GM12878 (cell line): Measurements from ENCODE around the gene GCH1. TPM values are rescaled to one million over a fixed set of nuclear protein-coding genes. Genes with fewer than 3 reads are reported as not detected.

ENCODE experiments used
- ATAC-seq: fragments of 200-7000 bp; cut with Tn5 transposase; 3 replicates; pipeline ENCODE4 v1.9.1; 2020; ENCODE audit warnings: mild to moderate bottlenecking, moderate library complexity
- BruUV-seq: library from RNA; stranded (reverse); fragments of 400-500 nt; replicated peaks from 2 replicates; lab custom pipeline; 2021; lab: Mats Ljungman, UMichigan
- CTCF ChIA-PET: fragments of 300-600 bp; sonication (Branson Sonifier 250); formaldehyde crosslinking; extraction: SDS; loops from one replicate; lab custom pipeline; 2021; ENCODE audit warnings: inconsistent platforms; lab: Yijun Ruan, JAX
- POLR2A ChIA-PET: fragments of 350-600 bp; formaldehyde crosslinking; extraction: SDS; loops from one replicate; lab custom pipeline; 2021; ENCODE audit warnings: inconsistent platforms; lab: Charles Lee
- RAD21 ChIA-PET: fragments of 300-600 bp; sonication (Branson Sonifier 250); formaldehyde crosslinking; loops from one replicate; lab custom pipeline; 2023; ENCODE audit warnings: antibody characterized with exemption; ENCODE audit not compliant: unreplicated experiment; lab: Charles Lee
- SMC1A ChIA-PET: fragments of 300-600 bp; sonication (Branson Sonifier 250); formaldehyde crosslinking; loops from one replicate; lab custom pipeline; 2023; ENCODE audit not compliant: unreplicated experiment, uncharacterized antibody; lab: Charles Lee
- DNase-seq: peaks from one replicate; pipeline ENCODE4 v3.0.0-alpha.2; 2011; ENCODE audit warnings: low read depth, low spot score
- FAIRE-seq: peaks from 3 replicates; lab custom pipeline; 2011; peaks lifted over from hg19 to GRCh38; lab: Jason Lieb, UNC
- H2AFZ ChIP-seq: 2 replicates; pipeline ENCODE4 v1.6.0; 2011; ENCODE audit warnings: low read depth, low read length, control low read depth; ENCODE audit not compliant: control insufficient read depth
- H3K27ac ChIP-seq: 2 replicates; pipeline ENCODE4 v1.5.1; 2011; ENCODE audit warnings: control low read depth; ENCODE audit not compliant: control insufficient read depth, insufficient read depth
- H3K27me3 ChIP-seq, 2 experiments: replicated peaks in 1 of 2; 2 replicates each; pipeline versions ENCODE4 v1.6.0 to v1.6.1; 2011; ENCODE audit warnings: low read length in 1 of 2; ENCODE audit not compliant: control insufficient read depth in 2 of 2, insufficient read depth in 2 of 2
- H3K36me3 ChIP-seq, 2 experiments: 2 replicates each; pipeline ENCODE4 v1.5.1; 2011; ENCODE audit warnings: low read length in 1 of 2; ENCODE audit not compliant: control insufficient read depth in 2 of 2, insufficient read depth in 2 of 2
- H3K4me1 ChIP-seq: 2 replicates; pipeline ENCODE4 v1.6.1; 2011; ENCODE audit warnings: mild to moderate bottlenecking, low read length, moderate library complexity, mixed read lengths; ENCODE audit not compliant: control insufficient read depth, insufficient read depth
- H3K4me2 ChIP-seq: 2 replicates; pipeline ENCODE4 v1.6.0; 2011; ENCODE audit warnings: control low read depth; ENCODE audit not compliant: control insufficient read depth, insufficient read depth
- H3K4me3 ChIP-seq: fragments of 200-600 bp; sonication (generic); 2 replicates; pipeline ENCODE4 v1.5.1; 2016
- H3K79me2 ChIP-seq: 2 replicates; pipeline ENCODE4 v1.6.0; 2011; ENCODE audit warnings: low read length; ENCODE audit not compliant: control insufficient read depth, insufficient read depth
- H3K9ac ChIP-seq: 2 replicates; pipeline ENCODE4 v1.8.0; 2011; ENCODE audit warnings: low read length, control low read depth, mixed read lengths; ENCODE audit not compliant: control insufficient read depth, insufficient read depth
- H3K9me3 ChIP-seq: replicated peaks from 3 replicates; pipeline ENCODE4 v1.5.1; 2011; ENCODE audit warnings: mild to moderate bottlenecking, low read length; ENCODE audit not compliant: control insufficient read depth, insufficient read depth
- H4K20me1 ChIP-seq: 2 replicates; pipeline ENCODE4 v1.6.0; 2011; ENCODE audit not compliant: control insufficient read depth, insufficient read depth
- CEBPB ChIP-seq, 2 experiments: fragments of 150-350 bp in 1 of 2; IDR thresholded peaks; 2 replicates each; pipeline ENCODE4 v1.6.1; 2012 to 2014; ENCODE audit warnings: low read depth in 2 of 2, low read length in 2 of 2, borderline replicate concordance in 1 of 2, inconsistent platforms in 1 of 2
- CREB1 ChIP-seq: IDR thresholded peaks from 2 replicates; pipeline ENCODE4 v1.6.1; 2012; ENCODE audit warnings: low read depth, mild to moderate bottlenecking, inconsistent platforms
- EGR1 ChIP-seq, 2 experiments: IDR thresholded peaks; 1 replicate in 1 of 2; 2 replicates in 1 of 2; pipeline ENCODE4 v1.6.1; 2011 to 2012; ENCODE audit warnings: low read depth in 2 of 2, low read length in 2 of 2, borderline replicate concordance in 1 of 2, mild to moderate bottlenecking in 1 of 2, moderate library complexity in 1 of 2
- KLF5 ChIP-seq: fragments of 450-650 bp; IDR thresholded peaks from 2 replicates; pipeline ENCODE4 v1.6.1; 2014; ENCODE audit warnings: mild to moderate bottlenecking; ENCODE audit not compliant: partially characterized antibody
- PAX8 ChIP-seq: fragments of 450-650 bp; IDR thresholded peaks from 2 replicates; pipeline ENCODE4 v1.6.1; 2017; ENCODE audit warnings: mild to moderate bottlenecking, moderate library complexity
- POU2F2 ChIP-seq: IDR thresholded peaks from 3 replicates; pipeline ENCODE4 v1.6.1; 2011; ENCODE audit warnings: low read depth, mild to moderate bottlenecking, low read length, borderline replicate concordance
- RELA ChIP-seq: fragments of 450-650 bp; IDR thresholded peaks from 2 replicates; pipeline ENCODE4 v1.8.0; 2014; ENCODE audit warnings: borderline replicate concordance; ENCODE audit not compliant: partially characterized antibody
- WGBS: methylation state at CpG from one replicate; pipeline ENCODE4 v1.1.6; 2016; ENCODE audit warnings: low lambda C conversion rate; ENCODE audit not compliant: insufficient replicate concordance, insufficient coverage; ENCODE audit errors: missing lambda C conversion rate; 5-methylcytosine and 5-hydroxymethylcytosine counted together
- in situ Hi-C: fragments of 300-500 bp; cut with MboI; formaldehyde crosslinking; loops from 9 replicates; pipeline ENCODE4 v1.14.3; 2018; ENCODE audit warnings: mixed read lengths
- intact Hi-C: fragments of 100-400 bp; cut with micrococcal nuclease; formaldehyde crosslinking; loops from one replicate; pipeline ENCODE4 v1.14.2; 2022; ENCODE audit not compliant: unreplicated experiment
- polyA plus RNA-seq, 11 experiments: library from polyadenylated mRNA; depleted of rRNA in 4 of 11; unstranded in 6 of 11; stranded (reverse) in 5 of 11; fragments of >200 nt; fragmentation: Nextera tagmentation in 4 of 11; fragmentation: Illumina TruSeq in 1 of 11; extraction: Ambion mirVana in 4 of 11; extraction: Trizol in 1 of 11; gene quantifications; 1 replicate in 1 of 11; 2 replicates in 10 of 11; pipeline versions ENCODE4 v1.2.1 to v1.2.3, GENCODE V29; 2011 to 2016; ENCODE audit warnings: inconsistent platforms in 2 of 11, missing spikeins in 2 of 11, low read depth in 1 of 11
- total RNA-seq, 4 experiments: library from RNA; depleted of rRNA in 3 of 4; stranded (reverse); fragments of >200 nt in 3 of 4; fragmentation: Illumina TruSeq in 1 of 4; extraction: Trizol in 1 of 4; gene quantifications; 2 replicates each; pipeline versions ENCODE4 v1.2.1 to v1.2.3, GENCODE V29; 2013 to 2021
- TF ChIP-seq, protein P1 (sequence below): IDR thresholded peaks from 2 replicates; pipeline ENCODE4 v1.6.1; 2011; ENCODE audit warnings: borderline replicate concordance, low read depth, mild to moderate bottlenecking, moderate library complexity, mixed read lengths, low read length; ENCODE audit not compliant: insufficient read depth; ENCODE audit errors: extremely low read length
- TF ChIP-seq, protein P2 (sequence below): fragments of 450-650 bp; IDR thresholded peaks from 2 replicates; pipeline ENCODE4 v1.6.1; 2014; ENCODE audit warnings: mild to moderate bottlenecking
- TF ChIP-seq, protein P3 (sequence below): fragments of 150-350 bp; IDR thresholded peaks from 2 replicates; pipeline ENCODE4 v1.6.1; 2014; ENCODE audit warnings: mild to moderate bottlenecking, low read depth, low read length
- TF ChIP-seq, protein P4 (sequence below): IDR thresholded peaks from 2 replicates; pipeline ENCODE4 v1.6.1; 2012; ENCODE audit warnings: low read depth, low read length, improper control_type of control experiment
- TF ChIP-seq, protein P5 (sequence below): IDR thresholded peaks from 2 replicates; pipeline ENCODE4 v1.6.1; 2011; ENCODE audit warnings: borderline replicate concordance, low read depth, mild to moderate bottlenecking, moderate library complexity, low read length; ENCODE audit not compliant: insufficient read depth, poor library complexity, severe bottlenecking
- TF ChIP-seq, protein P6 (sequence below), 3 experiments: IDR thresholded peaks in 2 of 3; conservative IDR thresholded peaks in 1 of 3; 2 replicates each; pipeline ENCODE4 v1.5.1; 2011; ENCODE audit warnings: low read depth in 3 of 3, low read length in 3 of 3, mild to moderate bottlenecking in 3 of 3, control low read depth in 2 of 3, moderate library complexity in 2 of 3, inconsistent platforms in 1 of 3, mixed read lengths in 1 of 3; ENCODE audit not compliant: control insufficient read depth in 2 of 3, insufficient read depth in 1 of 3; ENCODE audit errors: extremely low read depth in 1 of 3

Gene GCH1
- total and polyA plus RNA-seq, 10 of the 15 experiments (the other 5 are each of a cell fraction or from before 2014, with no cell fraction given) = 25.1 to 37.0 (median 33.8) TPM

DNA sequence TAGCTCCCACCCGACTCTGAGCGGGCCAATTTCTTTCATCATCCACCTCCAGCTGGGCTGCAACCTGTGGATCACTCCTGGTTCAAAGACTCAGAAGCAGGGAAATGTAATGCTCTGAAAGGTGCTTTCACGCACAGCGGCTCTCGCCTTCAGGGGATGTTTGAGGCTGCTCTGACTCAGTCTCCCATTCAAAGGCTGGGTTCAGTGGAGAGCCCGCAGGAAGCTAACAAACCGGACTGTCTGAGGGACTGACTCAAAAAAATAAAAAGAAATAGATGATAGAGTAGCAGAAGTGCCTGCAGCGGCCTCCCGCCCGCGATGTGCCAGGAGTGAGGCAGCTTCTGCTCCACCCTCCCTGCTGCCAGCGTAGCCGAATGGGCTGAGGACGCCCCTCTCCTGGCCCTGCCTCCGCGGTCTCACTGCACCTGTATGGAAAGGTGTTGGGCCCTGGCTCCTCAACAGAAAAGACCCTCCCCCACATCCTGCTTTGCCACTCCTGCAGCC lies 98.0 kb downstream of the GCH1 start:
- 66% methylated on average over 16 of the region's 16 CpGs for WGBS
- Histone ChIP-seq H3K36me3 (no peaks in the 10 kb centered on the region), H3K27ac (no peak overlapping the region), H3K4me2 (no peak overlapping the region), H3K27me3 (no peaks in the 10 kb centered on the region), H3K4me1 (no peaks in the 10 kb centered on the region), H2AFZ (no peak overlapping the region), H3K9me3 (no peaks in the 10 kb centered on the region), H3K4me3 (no peak overlapping the region), H3K9ac (no peak overlapping the region), H4K20me1 (no peaks in the 10 kb centered on the region), H3K79me2 (no peaks in the 10 kb centered on the region)
- ATAC-seq (no peak), FAIRE-seq (no peak), DNase-seq (no peak)
- SMC1A ChIA-PET = interaction anchor here (1.0 to 2.9 kb wide), 5 partner anchors 9 to 240 kb away, joined by 3 to 16 read pairs (median 3); no protein-coding TSS in a partner anchor
- CTCF ChIA-PET = interaction anchor here (0.9 to 6.6 kb wide), 15 partner anchors 9 to 241 kb away, joined by 3 to 37 read pairs (median 6); partner anchors contain the start of gene GCH1
- in situ Hi-C loops (no loop called here), intact Hi-C loops (loop anchor here (1.0 to 5.0 kb wide), 2 partner anchors 88 to 240 kb away; no protein-coding TSS in a partner anchor)
- POLR2A ChIA-PET = no interaction called here
- no TSS peak for BruUV-seq
- RAD21 ChIA-PET = interaction anchor here (1.4 kb wide), 2 partner anchors 31 to 240 kb away, joined by 3 to 4 read pairs; no protein-coding TSS in a partner anchor
- no peak for TF ChIP-seq POU2F2
- no peak for TF ChIP-seq EGR1 (IDR thresholded peaks at IDR 0.05; ENCODE audit: borderline replicate concordance in 1 of 2, low read depth in 2 of 2, low read length in 2 of 2)
- TF ChIP-seq, protein P1, sequence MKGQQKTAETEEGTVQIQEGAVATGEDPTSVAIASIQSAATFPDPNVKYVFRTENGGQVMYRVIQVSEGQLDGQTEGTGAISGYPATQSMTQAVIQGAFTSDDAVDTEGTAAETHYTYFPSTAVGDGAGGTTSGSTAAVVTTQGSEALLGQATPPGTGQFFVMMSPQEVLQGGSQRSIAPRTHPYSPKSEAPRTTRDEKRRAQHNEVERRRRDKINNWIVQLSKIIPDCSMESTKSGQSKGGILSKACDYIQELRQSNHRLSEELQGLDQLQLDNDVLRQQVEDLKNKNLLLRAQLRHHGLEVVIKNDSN = no peak
- no peak for TF ChIP-seq RELA
- TF ChIP-seq, protein P2, sequence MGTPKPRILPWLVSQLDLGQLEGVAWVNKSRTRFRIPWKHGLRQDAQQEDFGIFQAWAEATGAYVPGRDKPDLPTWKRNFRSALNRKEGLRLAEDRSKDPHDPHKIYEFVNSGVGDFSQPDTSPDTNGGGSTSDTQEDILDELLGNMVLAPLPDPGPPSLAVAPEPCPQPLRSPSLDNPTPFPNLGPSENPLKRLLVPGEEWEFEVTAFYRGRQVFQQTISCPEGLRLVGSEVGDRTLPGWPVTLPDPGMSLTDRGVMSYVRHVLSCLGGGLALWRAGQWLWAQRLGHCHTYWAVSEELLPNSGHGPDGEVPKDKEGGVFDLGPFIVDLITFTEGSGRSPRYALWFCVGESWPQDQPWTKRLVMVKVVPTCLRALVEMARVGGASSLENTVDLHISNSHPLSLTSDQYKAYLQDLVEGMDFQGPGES = no peak
- TF ChIP-seq, protein P3, sequence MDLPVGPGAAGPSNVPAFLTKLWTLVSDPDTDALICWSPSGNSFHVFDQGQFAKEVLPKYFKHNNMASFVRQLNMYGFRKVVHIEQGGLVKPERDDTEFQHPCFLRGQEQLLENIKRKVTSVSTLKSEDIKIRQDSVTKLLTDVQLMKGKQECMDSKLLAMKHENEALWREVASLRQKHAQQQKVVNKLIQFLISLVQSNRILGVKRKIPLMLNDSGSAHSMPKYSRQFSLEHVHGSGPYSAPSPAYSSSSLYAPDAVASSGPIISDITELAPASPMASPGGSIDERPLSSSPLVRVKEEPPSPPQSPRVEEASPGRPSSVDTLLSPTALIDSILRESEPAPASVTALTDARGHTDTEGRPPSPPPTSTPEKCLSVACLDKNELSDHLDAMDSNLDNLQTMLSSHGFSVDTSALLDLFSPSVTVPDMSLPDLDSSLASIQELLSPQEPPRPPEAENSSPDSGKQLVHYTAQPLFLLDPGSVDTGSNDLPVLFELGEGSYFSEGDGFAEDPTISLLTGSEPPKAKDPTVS = no peak
- TF ChIP-seq CREB1 = no peak
- TF ChIP-seq, protein P4, sequence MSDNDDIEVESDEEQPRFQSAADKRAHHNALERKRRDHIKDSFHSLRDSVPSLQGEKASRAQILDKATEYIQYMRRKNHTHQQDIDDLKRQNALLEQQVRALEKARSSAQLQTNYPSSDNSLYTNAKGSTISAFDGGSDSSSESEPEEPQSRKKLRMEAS = no peak
- TF ChIP-seq CEBPB (IDR thresholded peaks at IDR 0.05; ENCODE audit: borderline replicate concordance in 1 of 2, low read depth in 2 of 2, low read length in 2 of 2) = no peak
- no peak for TF ChIP-seq KLF5
- TF ChIP-seq PAX8 = no peak
- TF ChIP-seq, protein P5, sequence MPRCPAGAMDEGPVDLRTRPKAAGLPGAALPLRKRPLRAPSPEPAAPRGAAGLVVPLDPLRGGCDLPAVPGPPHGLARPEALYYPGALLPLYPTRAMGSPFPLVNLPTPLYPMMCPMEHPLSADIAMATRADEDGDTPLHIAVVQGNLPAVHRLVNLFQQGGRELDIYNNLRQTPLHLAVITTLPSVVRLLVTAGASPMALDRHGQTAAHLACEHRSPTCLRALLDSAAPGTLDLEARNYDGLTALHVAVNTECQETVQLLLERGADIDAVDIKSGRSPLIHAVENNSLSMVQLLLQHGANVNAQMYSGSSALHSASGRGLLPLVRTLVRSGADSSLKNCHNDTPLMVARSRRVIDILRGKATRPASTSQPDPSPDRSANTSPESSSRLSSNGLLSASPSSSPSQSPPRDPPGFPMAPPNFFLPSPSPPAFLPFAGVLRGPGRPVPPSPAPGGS = no peak
- TF ChIP-seq, protein P6, sequence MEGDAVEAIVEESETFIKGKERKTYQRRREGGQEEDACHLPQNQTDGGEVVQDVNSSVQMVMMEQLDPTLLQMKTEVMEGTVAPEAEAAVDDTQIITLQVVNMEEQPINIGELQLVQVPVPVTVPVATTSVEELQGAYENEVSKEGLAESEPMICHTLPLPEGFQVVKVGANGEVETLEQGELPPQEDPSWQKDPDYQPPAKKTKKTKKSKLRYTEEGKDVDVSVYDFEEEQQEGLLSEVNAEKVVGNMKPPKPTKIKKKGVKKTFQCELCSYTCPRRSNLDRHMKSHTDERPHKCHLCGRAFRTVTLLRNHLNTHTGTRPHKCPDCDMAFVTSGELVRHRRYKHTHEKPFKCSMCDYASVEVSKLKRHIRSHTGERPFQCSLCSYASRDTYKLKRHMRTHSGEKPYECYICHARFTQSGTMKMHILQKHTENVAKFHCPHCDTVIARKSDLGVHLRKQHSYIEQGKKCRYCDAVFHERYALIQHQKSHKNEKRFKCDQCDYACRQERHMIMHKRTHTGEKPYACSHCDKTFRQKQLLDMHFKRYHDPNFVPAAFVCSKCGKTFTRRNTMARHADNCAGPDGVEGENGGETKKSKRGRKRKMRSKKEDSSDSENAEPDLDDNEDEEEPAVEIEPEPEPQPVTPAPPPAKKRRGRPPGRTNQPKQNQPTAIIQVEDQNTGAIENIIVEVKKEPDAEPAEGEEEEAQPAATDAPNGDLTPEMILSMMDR (IDR thresholded peaks at IDR 0.05 in 2 of 3, conservative IDR thresholded peaks at IDR 0.05 in 1 of 3; ENCODE audit: control insufficient read depth in 2 of 3, extremely low read depth in 1 of 3, insufficient read depth in 1 of 3, low read depth in 3 of 3, low read length in 3 of 3) = no peak
